Gastroesophageal sphincter (tissue), 4 donors: Measurements from ENCODE around the gene XKRX. TPM values are rescaled to one million over a fixed set of nuclear protein-coding genes. Genes with fewer than 3 reads are reported as not detected.

Experiments used
- ATAC-seq: fragments of 150-250 bp; one replicate; pipeline ENCODE4 v1.9.1; 2016; ENCODE audit warnings: mild to moderate bottlenecking, moderate library complexity
- H3K27ac ChIP-seq, 4 donors: fragments of 200-600 bp; sonication (generic) in 3 of 4; 1 replicate in 3 of 4; 2 replicates in 1 of 4; pipeline ENCODE4 v1.5.1; 2016 to 2019
- H3K27me3 ChIP-seq: fragments of 200-600 bp; sonication (generic); one replicate; pipeline ENCODE4 v1.5.1; 2019
- H3K36me3 ChIP-seq, 2 donors: fragments of 200-600 bp; sonication (generic); one replicate each; pipeline ENCODE4 v1.5.1; 2019; ENCODE audit warnings: control low read depth in 1 of 2
- H3K4me1 ChIP-seq, 3 donors: fragments of 200-600 bp; sonication (generic); 1 replicate in 2 of 3; 2 replicates in 1 of 3; pipeline ENCODE4 v1.5.1; 2016 to 2019; ENCODE audit warnings: control low read depth in 2 of 3
- H3K4me3 ChIP-seq, 2 donors: fragments of 200-600 bp; sonication (generic); one replicate each; pipeline ENCODE4 v1.5.1; 2019; ENCODE audit warnings: mild to moderate bottlenecking in 1 of 2, moderate library complexity in 1 of 2
- H3K9me3 ChIP-seq, 3 donors: fragments of 200-600 bp; sonication (generic); one replicate each; pipeline ENCODE4 v1.5.1; 2017 to 2019; ENCODE audit warnings: control low read depth in 2 of 3
- CTCF ChIP-seq, 4 experiments: fragments of 200-600 bp in 2 of 4; fragments of 450-650 bp in 2 of 4; sonication (generic) in 1 of 4; IDR thresholded peaks; one replicate each; pipeline ENCODE4 v1.5.1; 2017 to 2019; ENCODE audit warnings: antibody characterized with exemption in 4 of 4, mild to moderate bottlenecking in 2 of 4, moderate library complexity in 2 of 4
- EP300 ChIP-seq: sonication (generic); formaldehyde crosslinking; IDR thresholded peaks from one replicate; pipeline ENCODE4 v1.6.1; 2017; ENCODE audit warnings: antibody characterized with exemption, mild to moderate bottlenecking
- POLR2A ChIP-seq, 2 donors: fragments of 450-650 bp; IDR thresholded peaks; one replicate each; pipeline ENCODE4 v1.6.1; 2017; ENCODE audit warnings: antibody characterized with exemption in 2 of 2, mild to moderate bottlenecking in 2 of 2, moderate library complexity in 1 of 2
- POLR2AphosphoS5 ChIP-seq: sonication (generic); formaldehyde crosslinking; IDR thresholded peaks from one replicate; pipeline ENCODE4 v1.6.1; 2017; ENCODE audit warnings: antibody characterized with exemption
- WGBS, 2 donors: methylation state at CpG; one replicate each; pipeline ENCODE4 v1.1.5; 2018; ENCODE audit warnings: low coverage in 1 of 2; 5-methylcytosine and 5-hydroxymethylcytosine counted together
- total RNA-seq, 4 donors: library from RNA; depleted of rRNA; stranded (reverse); fragments of >200 nt; gene quantifications; one replicate each; pipeline ENCODE4 v1.1.0, GENCODE V29; 2016

Gene XKRX
- total RNA-seq, 4 donors from 2014 or later = 0.16 TPM; not detected in 3

- no peak for TF ChIP-seq POLR2AphosphoS5
- no peak for TF ChIP-seq POLR2A (IDR thresholded peaks at IDR 0.05)
- no peak for TF ChIP-seq CTCF (IDR thresholded peaks at IDR 0.05)
- no peak for TF ChIP-seq EP300
- no peak for ATAC-seq
- H3K4me1 ChIP-seq = no peaks in the 10 kb centered on the region
- H3K9me3 ChIP-seq = no peaks in the 10 kb centered on the region
- H3K36me3 ChIP-seq = no peaks in the 10 kb centered on the region
- H3K4me3 ChIP-seq = no peak overlapping the region
- 100% methylated on average over 1 of the region's 2 CpGs; no CpG with 5 or more reads in 1 of the 2 donors for WGBS, 2 donors
- no peaks in the 10 kb centered on the region for H3K27me3 ChIP-seq
- no peak overlapping the region for H3K27ac ChIP-seq
Measured at GRCh38 chrX:100904433-100904832, 24.3 kb downstream of the XKRX start.

GRCh38 chrX:100895365-100896075 is 33.2 kb downstream of the XKRX start:
- 21 to 100% methylated on average over 1 to 4 of the region's 5 CpGs for WGBS, 2 donors
- H3K27me3 ChIP-seq = no peaks in the 10 kb centered on the region
- no peaks in the 10 kb centered on the region for H3K9me3 ChIP-seq
- no peak for ATAC-seq
- H3K27ac ChIP-seq = no peak overlapping the region
- no peaks in the 10 kb centered on the region for H3K36me3 ChIP-seq
- H3K4me3 ChIP-seq = no peak overlapping the region
- TF ChIP-seq POLR2A (IDR thresholded peaks at IDR 0.05) (no peak), CTCF (IDR thresholded peaks at IDR 0.05) (peak in 1 of 4 experiments; percentile 41)
- no peaks in the 10 kb centered on the region for H3K4me1 ChIP-seq

- Histone ChIP-seq H3K27me3 (no peaks in the 10 kb centered on the region), H3K4me1 (no peaks in the 10 kb centered on the region), H3K9me3 (no peaks in the 10 kb centered on the region), H3K27ac (no peak overlapping the region), H3K36me3 (no peaks in the 10 kb centered on the region), H3K4me3 (no peak overlapping the region)
- TF ChIP-seq POLR2AphosphoS5 = no peak
- TF ChIP-seq POLR2A (IDR thresholded peaks at IDR 0.05) = no peak
- TF ChIP-seq EP300 = no peak
- no peak for TF ChIP-seq CTCF (IDR thresholded peaks at IDR 0.05)
- no peak for ATAC-seq
- WGBS, 2 donors = 44 to 61% methylated on average over 4 of the region's 4 CpGs
Measured at GRCh38 chrX:100883654-100884053, 45.1 kb downstream of the XKRX start.

GRCh38 chrX:100880368-100880767 is 48.3 kb downstream of the XKRX start:
- TF ChIP-seq CTCF (IDR thresholded peaks at IDR 0.05) (no peak), EP300 (no peak), POLR2AphosphoS5 (no peak), POLR2A (IDR thresholded peaks at IDR 0.05) (no peak)
- ATAC-seq = no peak
- H3K4me3 ChIP-seq = no peak overlapping the region
- no peaks in the 10 kb centered on the region for H3K36me3 ChIP-seq
- no peak overlapping the region for H3K27ac ChIP-seq
- H3K27me3 ChIP-seq = no peaks in the 10 kb centered on the region
- no peaks in the 10 kb centered on the region for H3K4me1 ChIP-seq
- H3K9me3 ChIP-seq = no peaks in the 10 kb centered on the region
- 55 to 100% methylated on average over 1 to 2 of the region's 2 CpGs for WGBS, 2 donors

GRCh38 chrX:100874325-100874724 is 54.4 kb downstream of the XKRX start, which contains the start of gene NOX1:
TSS of gene NOX1 (minus strand) at chrX:100874359. CDS start at chrX:100874139, 220 bp downstream.
- Histone ChIP-seq H3K27me3 (no peaks in the 10 kb centered on the region), H3K9me3 (no peaks in the 10 kb centered on the region), H3K36me3 (no peaks in the 10 kb centered on the region), H3K4me1 (no peaks in the 10 kb centered on the region), H3K27ac (no peak within 1 kb of the TSS), H3K4me3 (no peak within 1 kb of the TSS)
- WGBS, 2 donors = 17 to 62% methylated on average over 2 of the region's 2 CpGs
- no peak for TF ChIP-seq CTCF (IDR thresholded peaks at IDR 0.05)
- no peak for TF ChIP-seq EP300
- no peak for TF ChIP-seq POLR2A (IDR thresholded peaks at IDR 0.05)
- TF ChIP-seq POLR2AphosphoS5 = no peak
- ATAC-seq = no peak
